ENCODE measurements around the gene MYT1.

DNA sequence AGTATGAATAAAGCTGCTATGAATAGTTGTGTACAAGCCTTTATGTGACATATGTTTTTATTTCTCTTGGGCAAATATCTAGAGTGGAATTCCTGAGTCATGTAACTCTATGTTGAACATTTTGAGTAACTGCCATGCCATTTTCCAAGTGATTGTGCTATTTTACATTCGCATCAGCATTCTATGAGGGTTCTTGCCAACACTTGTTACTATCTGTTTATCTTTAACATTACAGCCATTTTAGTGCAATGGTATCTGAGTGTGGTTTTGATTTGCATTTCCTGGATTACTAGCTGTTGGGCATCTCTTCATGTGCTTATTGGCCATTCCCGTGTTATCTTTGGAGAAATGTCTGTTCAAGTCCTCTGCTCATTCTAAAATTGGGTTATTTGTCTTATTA lies 19.1 kb downstream of the MYT1 start:
- TF ChIP-seq EZH2phosphoT487 (IDR thresholded peaks at IDR 0.05; ENCODE audit: borderline replicate concordance, low read depth) (no peak), RAD21 (IDR thresholded peaks at IDR 0.05; ENCODE audit: low read length) (no peak), TAF1 (IDR thresholded peaks at IDR 0.05; ENCODE audit: borderline replicate concordance, low read depth, low read length) (no peak)
- TF ChIP-seq, protein P1, sequence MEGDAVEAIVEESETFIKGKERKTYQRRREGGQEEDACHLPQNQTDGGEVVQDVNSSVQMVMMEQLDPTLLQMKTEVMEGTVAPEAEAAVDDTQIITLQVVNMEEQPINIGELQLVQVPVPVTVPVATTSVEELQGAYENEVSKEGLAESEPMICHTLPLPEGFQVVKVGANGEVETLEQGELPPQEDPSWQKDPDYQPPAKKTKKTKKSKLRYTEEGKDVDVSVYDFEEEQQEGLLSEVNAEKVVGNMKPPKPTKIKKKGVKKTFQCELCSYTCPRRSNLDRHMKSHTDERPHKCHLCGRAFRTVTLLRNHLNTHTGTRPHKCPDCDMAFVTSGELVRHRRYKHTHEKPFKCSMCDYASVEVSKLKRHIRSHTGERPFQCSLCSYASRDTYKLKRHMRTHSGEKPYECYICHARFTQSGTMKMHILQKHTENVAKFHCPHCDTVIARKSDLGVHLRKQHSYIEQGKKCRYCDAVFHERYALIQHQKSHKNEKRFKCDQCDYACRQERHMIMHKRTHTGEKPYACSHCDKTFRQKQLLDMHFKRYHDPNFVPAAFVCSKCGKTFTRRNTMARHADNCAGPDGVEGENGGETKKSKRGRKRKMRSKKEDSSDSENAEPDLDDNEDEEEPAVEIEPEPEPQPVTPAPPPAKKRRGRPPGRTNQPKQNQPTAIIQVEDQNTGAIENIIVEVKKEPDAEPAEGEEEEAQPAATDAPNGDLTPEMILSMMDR (IDR thresholded peaks at IDR 0.05), result no peak
- TF ChIP-seq, protein P2, sequence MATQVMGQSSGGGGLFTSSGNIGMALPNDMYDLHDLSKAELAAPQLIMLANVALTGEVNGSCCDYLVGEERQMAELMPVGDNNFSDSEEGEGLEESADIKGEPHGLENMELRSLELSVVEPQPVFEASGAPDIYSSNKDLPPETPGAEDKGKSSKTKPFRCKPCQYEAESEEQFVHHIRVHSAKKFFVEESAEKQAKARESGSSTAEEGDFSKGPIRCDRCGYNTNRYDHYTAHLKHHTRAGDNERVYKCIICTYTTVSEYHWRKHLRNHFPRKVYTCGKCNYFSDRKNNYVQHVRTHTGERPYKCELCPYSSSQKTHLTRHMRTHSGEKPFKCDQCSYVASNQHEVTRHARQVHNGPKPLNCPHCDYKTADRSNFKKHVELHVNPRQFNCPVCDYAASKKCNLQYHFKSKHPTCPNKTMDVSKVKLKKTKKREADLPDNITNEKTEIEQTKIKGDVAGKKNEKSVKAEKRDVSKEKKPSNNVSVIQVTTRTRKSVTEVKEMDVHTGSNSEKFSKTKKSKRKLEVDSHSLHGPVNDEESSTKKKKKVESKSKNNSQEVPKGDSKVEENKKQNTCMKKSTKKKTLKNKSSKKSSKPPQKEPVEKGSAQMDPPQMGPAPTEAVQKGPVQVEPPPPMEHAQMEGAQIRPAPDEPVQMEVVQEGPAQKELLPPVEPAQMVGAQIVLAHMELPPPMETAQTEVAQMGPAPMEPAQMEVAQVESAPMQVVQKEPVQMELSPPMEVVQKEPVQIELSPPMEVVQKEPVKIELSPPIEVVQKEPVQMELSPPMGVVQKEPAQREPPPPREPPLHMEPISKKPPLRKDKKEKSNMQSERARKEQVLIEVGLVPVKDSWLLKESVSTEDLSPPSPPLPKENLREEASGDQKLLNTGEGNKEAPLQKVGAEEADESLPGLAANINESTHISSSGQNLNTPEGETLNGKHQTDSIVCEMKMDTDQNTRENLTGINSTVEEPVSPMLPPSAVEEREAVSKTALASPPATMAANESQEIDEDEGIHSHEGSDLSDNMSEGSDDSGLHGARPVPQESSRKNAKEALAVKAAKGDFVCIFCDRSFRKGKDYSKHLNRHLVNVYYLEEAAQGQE (IDR thresholded peaks at IDR 0.05; ENCODE audit: low read depth, low read length), result no peak
